ENCODE data around the gene CARTPT.

The CARTPT gene

GRCh38 chr5:71719063-71719964 lies at the start of gene CARTPT:
CARTPT (plus strand) TSS chr5:71719275; CDS start chr5:71719294, 19 bp downstream.
- DNase-seq: no peak

GRCh38 chr5:71677977-71678376 lies 41.1 kb upstream of the CARTPT start:
- no peak for DNase-seq

- no peak for DNase-seq
These were observed 39.4 kb upstream of the CARTPT start for GRCh38 chr5:71679714-71680113.

GRCh38 chr5:71680510-71680909 lies 38.6 kb upstream of the CARTPT start:
- DNase-seq: no peak

- no peak for DNase-seq
These were observed 37.8 kb upstream of the CARTPT start for GRCh38 chr5:71681296-71681695.

GRCh38 chr5:71684309-71684708 lies 34.8 kb upstream of the CARTPT start:
- no peak for DNase-seq

- no peak for DNase-seq
These were observed 25.1 kb upstream of the CARTPT start for GRCh38 chr5:71693828-71694427.

- no peak for DNase-seq
These were observed 24.0 kb upstream of the CARTPT start for GRCh38 chr5:71695071-71695470.

- no peak for DNase-seq
These were observed 23.5 kb upstream of the CARTPT start for GRCh38 chr5:71695595-71695994.

- no peak for DNase-seq
These were observed 21.1 kb upstream of the CARTPT start for GRCh38 chr5:71697967-71698366.

GRCh38 chr5:71699233-71699632 lies 19.8 kb upstream of the CARTPT start:
- DNase-seq: no peak

- no peak for DNase-seq
These were observed 19.3 kb upstream of the CARTPT start for GRCh38 chr5:71699751-71700150.

GRCh38 chr5:71700803-71701202 lies 18.3 kb upstream of the CARTPT start:
- DNase-seq: no peak

GRCh38 chr5:71701407-71701806 lies 17.7 kb upstream of the CARTPT start:
- DNase-seq: no peak

GRCh38 chr5:71703941-71704340 lies 15.1 kb upstream of the CARTPT start:
- no peak for DNase-seq

GRCh38 chr5:71705421-71705820 lies 13.7 kb upstream of the CARTPT start:
- DNase-seq: no peak

GRCh38 chr5:71706906-71707305 lies 12.2 kb upstream of the CARTPT start:
- no peak for DNase-seq

- DNase-seq: no peak
These were observed 7.5 kb upstream of the CARTPT start for GRCh38 chr5:71711610-71712009.

GRCh38 chr5:71714911-71715310 lies 4.2 kb upstream of the CARTPT start:
- DNase-seq: no peak

- no peak for DNase-seq
These were observed 8.9 kb downstream of the CARTPT start for GRCh38 chr5:71727978-71728377.

- DNase-seq: no peak
These were observed 11.9 kb downstream of the CARTPT start for GRCh38 chr5:71731015-71731414.

- DNase-seq: no peak
These were observed 12.9 kb downstream of the CARTPT start for GRCh38 chr5:71732011-71732410.

GRCh38 chr5:71734141-71734540 lies 15.1 kb downstream of the CARTPT start:
- DNase-seq: no peak

GRCh38 chr5:71737931-71738539 lies 19.0 kb downstream of the CARTPT start:
- no peak for DNase-seq
